Stimulated activated CD4-positive, alpha-beta T cell treated with anti-CD3 and anti-CD28 coated beads, Interleukin-2, amount 100 ng/mL, for 48 hours (primary cell): ENCODE measurements around the gene FUT1.
"Not testable (repeated sequence)": the region's sequence is repeated elsewhere in the genome, so short reads cannot be mapped to it uniquely, and the experiment has no call there.

Source experiments
- DNase-seq, 2 donors: peaks; one replicate each; pipeline ENCODE4 v3.0.0-alpha.2; 2020

The FUT1 gene

GRCh38 chr19:48752496-48753365 lies at the start of gene FUT1:
Gene FUT1, minus strand, starts transcription at chr19:48752641. Its CDS starts 1,360 bp downstream, at chr19:48751281.
- DNase-seq: no peak

DNA sequence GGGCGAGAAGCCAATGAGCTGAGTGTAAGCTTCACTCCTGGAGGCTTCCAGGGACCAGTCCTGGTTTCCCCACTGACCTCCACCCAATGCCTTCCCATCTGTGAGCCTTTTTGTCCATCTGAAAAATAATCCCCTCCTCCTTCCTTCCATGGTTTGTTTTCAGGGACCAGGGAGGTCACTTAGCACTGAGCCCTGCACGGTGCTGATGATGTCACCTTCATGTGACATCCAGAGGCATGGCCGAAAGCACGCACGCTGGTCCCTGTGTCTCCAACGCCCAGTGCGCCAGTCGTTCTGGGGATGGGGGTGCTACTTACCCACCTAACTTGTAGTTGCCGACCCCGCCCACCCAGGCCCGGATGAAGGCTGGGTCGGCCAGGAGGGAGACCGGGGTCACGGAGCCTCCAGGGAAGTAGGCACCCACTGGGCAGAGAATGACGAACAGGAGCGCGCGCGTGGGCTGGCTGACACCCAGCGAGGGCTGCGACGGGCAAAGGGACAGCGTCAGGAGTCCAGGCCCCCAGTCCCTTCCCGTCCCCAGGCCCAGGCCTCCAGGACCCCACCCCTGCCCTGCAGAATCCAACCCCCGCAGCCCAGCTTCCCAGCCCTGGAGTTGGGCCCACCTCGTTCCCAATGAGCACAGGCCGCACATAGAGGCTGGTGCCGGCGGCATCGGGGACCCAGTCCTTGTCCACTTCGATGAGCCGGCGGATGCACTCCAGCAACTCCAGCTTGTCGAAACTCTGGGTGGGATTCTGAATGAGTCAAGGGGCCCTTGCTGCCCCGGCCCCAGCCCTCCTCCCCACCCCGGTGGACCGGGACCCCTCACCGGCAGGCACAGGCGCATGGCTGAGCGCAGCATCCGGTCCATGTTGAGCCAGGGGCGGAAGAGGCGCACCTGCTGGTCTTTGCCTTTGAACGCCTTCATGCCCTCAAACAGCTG lies 47.2 kb upstream of the FUT1 start:
- DNase-seq: no peak

DNA sequence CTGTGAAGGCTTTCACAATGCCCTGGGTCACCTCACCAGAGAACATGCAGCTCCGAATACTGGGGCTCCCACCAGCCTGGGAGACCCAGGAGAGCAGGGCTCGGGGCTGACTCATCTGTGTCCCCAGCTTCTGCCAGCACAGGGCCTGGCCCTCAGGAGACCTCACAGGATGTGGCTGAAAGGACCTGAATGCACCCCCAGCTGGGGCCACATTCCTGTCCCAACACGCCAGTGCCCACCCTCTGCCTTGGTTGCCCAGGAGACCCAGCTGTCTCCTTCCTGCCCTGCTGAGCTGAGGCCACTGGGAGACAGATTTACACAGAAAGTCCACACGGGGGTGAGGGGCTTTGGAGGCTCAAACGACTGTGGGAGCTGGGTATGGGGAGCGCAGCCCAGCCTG lies 46.5 kb upstream of the FUT1 start:
- DNase-seq: no peak

GRCh38 chr19:48797103-48797502 lies 44.7 kb upstream of the FUT1 start:
- no peak for DNase-seq

DNA sequence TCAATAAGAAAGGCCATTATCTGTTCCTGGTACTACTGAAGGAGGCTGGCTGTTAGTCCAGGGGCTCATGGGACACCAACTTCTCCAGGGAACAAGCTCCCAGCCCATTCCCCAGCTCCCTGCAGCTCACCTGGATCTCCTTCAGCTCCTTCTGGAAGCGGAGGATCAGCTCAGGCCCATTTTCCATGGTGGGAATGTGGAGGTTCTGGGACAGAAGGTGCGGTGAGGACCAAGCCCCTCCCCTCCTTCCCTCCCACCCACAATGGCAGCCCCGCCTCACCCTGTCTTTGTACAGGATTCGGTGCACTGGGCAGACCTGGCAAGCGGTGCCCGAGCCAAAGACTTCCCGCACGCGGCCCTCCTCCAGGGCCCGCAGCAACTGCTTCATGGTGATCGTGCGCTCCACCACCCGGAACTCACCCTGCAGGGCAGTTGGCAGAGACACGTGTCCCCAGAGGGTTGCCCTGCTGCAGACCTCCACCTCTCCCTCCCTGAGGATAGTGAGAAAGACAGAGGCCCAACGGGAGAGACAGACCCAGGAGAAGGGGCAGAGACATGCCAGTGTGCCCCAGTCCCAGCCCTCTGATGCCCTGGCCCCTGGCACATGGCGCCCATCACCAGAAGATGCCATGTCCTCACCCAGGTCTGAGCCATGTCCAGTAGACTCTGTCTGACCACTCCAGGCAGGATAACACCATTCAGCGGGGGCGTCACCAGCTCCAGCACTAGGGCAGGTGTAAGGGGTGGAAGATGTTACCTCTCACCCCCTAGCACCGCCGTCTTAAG lies 44.0 kb upstream of the FUT1 start:
- no peak for DNase-seq

DNA sequence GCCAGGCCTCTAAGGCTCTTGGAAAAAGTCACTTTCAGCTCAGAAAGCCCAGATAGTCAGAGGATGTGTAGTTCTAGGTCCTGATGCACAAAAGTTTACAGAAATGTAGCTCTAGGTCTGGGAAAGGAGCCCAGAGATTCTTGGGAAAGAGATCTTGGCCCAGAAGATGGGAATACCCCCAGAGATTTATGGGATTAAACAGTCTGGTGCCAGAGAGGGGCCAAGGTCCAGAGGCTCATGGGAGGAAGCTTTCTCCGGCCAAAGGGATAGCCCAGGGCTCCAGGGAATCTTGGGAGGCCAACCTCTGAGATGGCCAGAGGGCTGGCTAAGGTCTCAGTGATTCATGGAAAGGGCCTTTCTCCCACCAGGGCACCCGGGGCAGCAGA lies 43.2 kb upstream of the FUT1 start:
- DNase-seq: no peak

DNA sequence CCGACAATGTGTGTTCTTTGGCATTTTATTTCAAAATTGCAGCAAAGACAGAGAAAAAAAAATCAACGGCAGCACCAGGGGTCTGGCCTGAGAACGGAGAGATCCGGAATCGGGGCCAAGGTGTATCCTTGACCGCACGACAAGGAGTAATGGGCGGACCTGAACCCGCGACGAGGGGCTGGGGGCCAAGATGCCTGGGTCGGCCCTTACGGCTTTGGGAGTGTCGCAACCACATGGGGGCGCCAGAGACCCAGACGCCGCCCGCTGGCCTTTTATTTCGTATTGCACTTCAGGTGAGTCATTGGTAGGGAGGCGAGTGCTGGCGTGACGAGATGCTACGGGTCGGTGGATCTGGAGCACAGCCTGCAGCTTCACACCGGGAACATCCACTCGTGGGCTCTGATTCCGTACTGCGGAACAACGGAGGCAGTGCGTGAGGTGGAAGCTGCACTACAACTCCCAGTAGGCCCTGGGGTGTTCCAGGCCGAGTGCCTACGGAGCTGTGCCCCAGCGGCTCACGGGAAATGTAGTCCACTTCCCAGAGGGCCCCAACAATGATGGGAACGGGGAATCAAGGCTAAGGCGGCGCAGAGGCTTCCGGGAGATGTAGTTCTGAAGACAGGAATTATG lies 42.7 kb upstream of the FUT1 start:
- peak; percentile 78 to 82 for DNase-seq

GRCh38 chr19:48794291-48794690 lies 41.9 kb upstream of the FUT1 start:
- no peak for DNase-seq

DNA sequence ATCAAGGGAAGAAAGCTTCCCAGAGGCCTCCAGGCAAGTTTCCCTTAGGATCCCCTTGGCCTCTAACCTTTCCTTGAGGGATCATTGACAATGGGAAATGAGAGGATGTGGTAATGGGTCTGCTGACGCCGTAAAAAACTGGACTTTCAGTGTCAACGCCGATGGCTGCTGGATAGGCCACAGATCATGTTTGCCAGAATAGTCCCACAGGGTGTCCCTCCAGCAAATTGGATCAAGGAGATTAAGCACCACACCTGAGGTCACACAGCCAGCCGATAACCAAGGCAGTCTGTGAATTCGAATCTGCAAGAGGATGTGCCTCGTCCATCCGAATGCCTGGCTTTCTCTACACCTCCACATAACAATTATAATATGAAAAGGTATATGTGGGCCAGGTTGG lies 40.8 kb upstream of the FUT1 start:
- DNase-seq: no peak

GRCh38 chr19:48787331-48787730 lies 34.9 kb upstream of the FUT1 start:
- DNase-seq: not testable (repeated sequence)

GRCh38 chr19:48786422-48786821 lies 34.0 kb upstream of the FUT1 start:
- not testable (repeated sequence) for DNase-seq

GRCh38 chr19:48784527-48784926 lies 32.1 kb upstream of the FUT1 start:
- DNase-seq: no peak

GRCh38 chr19:48780631-48781391 lies 28.4 kb upstream of the FUT1 start:
- DNase-seq: no peak

GRCh38 chr19:48779636-48780035 lies 27.2 kb upstream of the FUT1 start:
- DNase-seq: no peak

GRCh38 chr19:48777720-48778119 lies 25.3 kb upstream of the FUT1 start:
- DNase-seq: no peak

- no peak for DNase-seq
These were observed 24.7 kb upstream of the FUT1 start for GRCh38 chr19:48777139-48777538.

DNA sequence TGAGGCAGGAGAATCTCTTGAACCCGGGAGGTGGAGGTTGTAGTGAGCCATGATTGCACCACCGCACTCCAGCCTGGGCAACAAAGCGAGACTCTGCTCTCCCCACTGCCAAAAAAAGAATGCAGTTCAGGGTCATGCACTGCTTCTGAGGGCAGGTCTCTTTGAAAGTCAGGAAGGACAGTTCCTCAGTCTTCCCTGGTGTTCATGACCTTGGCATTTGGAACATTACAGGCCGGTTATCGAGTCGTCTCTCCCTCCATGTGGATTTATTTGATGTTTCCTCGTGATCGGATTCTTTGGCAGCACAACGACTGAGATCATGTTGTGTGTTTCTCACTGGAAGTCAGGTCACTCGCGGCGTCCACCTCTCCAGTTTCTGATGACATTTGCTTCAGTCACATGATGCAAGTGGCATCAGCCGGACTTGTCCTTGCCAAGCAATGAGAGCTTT lies 20.1 kb upstream of the FUT1 start:
- no peak for DNase-seq

DNA sequence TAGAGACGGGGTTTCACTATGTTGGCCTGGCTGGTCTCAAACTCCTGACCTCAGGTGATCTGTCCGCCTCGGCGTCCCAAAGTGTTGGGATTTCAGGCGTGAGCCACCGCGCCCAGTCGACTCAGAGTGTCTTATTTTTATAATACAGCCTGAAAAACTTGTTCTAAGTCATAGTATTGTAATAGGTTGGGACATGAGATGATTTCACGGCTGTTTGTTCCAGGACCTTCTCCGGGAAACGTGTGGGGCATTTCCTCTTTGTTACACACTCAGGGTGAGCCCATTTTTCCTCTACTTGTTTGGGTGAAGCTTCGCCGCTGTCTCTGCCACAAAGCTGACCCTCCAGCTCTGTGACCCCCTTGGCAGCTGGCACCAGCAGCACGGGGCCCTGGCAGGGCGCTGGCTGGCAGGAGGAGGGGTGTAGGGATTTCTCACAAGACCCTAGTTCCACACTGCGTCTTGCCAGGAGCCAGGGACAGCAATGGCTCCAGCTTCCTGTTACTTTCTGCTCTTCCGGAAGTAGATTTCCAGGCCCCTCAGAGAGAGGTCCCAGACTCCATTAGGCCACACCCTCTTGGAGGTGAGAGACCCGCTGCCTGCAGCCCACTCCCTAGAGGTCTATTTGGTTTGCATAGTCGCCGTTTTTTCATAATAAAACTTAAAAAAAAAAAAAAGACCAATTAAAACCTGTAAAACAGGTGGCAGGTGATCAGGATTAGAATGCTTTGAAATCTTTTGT lies 18.5 kb upstream of the FUT1 start:
- DNase-seq: no peak

GRCh38 chr19:48770266-48770665 lies 17.8 kb upstream of the FUT1 start:
- no peak for DNase-seq

- no peak for DNase-seq
These were observed 16.7 kb upstream of the FUT1 start for GRCh38 chr19:48768994-48769713.
